GM13977 (cell line): ENCODE measurements around the gene GLE1.

Experiments
- DNase-seq: peaks from one replicate; pipeline ENCODE4 v3.0.0; 2012; ENCODE audit warnings: low spot score
- in situ Hi-C: fragments of 300-500 bp; cut with MboI; formaldehyde crosslinking; loops from one replicate; pipeline ENCODE4 v1.12.0; 2022; ENCODE audit warnings: low sequenced_read_pairs, low pct_unique_long_range_greater_than_20kb, mixed read lengths, inconsistent platforms; ENCODE audit not compliant: unreplicated experiment
- TF ChIP-seq, protein P1 (sequence below): IDR thresholded peaks from 2 replicates; pipeline ENCODE4 v1.5.1; 2012; ENCODE audit warnings: mild to moderate bottlenecking, control low read depth; ENCODE audit not compliant: insufficient read depth; ENCODE audit errors: extremely low read depth, missing control alignments

Gene GLE1

DNA sequence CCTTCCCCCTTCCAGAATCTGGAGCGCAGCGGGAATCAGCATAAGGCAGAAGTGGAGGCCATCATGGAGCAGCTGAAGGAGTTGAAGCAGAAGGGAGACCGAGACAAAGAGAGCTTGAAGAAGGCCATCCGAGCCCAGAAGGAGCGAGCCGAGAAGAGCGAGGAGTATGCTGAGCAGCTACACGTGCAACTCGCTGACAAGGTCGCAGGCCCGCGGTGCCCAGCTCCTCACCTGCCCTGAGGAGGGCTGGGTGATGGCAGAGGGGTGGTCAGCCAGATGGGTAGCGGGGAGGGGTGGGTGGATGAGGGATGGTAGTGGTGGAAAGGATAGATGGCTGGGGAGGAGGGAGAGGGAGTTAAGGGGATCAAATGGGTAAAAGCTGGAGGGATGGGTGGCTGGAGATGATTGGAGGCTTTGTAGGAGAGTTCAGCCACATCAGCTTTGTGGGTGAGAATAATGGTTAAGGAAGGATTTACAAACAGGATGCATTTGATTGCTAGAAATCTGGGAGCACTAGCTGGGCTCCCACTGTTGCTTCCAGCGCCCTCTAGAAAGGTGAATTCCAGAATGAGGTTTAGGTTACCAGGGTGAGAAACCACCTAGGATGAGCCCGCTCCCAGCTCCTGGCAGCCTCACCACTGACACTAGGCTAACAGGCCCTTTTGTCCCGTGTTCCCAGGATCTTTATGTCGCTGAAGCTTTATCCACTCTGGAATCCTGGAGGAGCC is 19.7 kb upstream of the GLE1 start:
- in situ Hi-C loops, result no loop called here
- no peak for DNase-seq
- TF ChIP-seq, protein P1, sequence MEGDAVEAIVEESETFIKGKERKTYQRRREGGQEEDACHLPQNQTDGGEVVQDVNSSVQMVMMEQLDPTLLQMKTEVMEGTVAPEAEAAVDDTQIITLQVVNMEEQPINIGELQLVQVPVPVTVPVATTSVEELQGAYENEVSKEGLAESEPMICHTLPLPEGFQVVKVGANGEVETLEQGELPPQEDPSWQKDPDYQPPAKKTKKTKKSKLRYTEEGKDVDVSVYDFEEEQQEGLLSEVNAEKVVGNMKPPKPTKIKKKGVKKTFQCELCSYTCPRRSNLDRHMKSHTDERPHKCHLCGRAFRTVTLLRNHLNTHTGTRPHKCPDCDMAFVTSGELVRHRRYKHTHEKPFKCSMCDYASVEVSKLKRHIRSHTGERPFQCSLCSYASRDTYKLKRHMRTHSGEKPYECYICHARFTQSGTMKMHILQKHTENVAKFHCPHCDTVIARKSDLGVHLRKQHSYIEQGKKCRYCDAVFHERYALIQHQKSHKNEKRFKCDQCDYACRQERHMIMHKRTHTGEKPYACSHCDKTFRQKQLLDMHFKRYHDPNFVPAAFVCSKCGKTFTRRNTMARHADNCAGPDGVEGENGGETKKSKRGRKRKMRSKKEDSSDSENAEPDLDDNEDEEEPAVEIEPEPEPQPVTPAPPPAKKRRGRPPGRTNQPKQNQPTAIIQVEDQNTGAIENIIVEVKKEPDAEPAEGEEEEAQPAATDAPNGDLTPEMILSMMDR, result no peak

DNA sequence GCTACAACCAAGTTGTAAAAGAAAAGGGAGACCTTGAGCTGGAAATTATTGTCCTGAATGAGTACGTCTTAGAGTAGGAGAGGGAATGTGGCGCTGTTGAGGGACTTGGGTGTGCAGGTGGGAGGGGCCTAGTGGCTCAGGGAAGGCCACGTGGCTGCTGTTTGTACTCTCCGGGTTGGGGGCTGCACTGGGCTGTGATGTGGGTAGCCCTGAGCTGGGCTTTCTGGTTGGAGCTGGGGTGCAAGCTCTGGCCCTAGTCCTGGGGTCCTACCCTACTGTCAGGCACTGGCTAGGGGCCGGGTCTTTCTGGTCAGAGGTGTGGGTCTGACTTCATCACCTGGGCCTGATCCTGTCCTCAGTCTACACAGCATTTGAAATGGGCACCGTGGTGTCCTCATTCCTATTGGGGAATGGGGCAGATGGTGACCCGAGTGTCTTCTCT is 19.1 kb upstream of the GLE1 start:
- in situ Hi-C loops, result no loop called here
- TF ChIP-seq, protein P1, result no peak
- no peak for DNase-seq

DNA sequence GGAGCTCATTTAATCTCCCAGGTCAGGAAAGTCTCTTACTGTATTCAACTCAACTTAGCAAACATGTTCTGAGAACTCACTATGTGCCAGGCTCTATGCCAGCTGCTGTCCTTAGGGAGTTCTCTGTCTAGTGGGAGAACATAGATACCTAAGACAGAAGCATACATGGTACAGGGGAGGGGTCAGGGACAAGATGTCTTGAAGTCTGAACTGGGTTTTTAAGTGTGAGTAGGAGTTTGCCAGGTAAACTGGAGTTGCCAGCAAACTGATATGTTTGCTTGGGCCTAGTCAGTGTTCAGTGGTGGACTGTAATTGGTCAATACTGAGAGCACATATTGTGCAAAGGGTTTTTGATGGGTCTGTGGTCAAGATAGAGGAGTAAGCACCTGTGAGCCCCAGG is 18.3 kb upstream of the GLE1 start:
- DNase-seq, result no peak
- TF ChIP-seq, protein P1, result no peak
- in situ Hi-C loops, result no loop called here

DNA sequence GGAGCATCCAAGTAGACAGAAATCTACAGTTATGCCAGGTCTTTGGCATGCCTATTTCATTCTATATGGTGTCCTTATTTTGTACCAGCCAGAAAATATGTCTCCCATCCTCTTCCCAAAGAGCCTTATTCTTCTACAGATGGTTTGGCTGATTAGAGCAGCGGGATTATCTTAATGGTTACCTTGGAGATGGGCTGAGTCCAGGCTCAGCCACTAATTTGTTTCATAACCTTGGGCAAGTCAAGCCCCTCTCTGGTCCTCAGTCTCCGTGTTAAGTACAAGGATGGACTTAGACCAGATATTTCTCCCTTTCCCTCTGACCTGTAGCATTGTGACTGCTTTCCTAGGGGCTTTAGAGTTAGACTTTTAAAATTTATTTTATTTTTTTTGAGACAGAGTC is 11.1 kb upstream of the GLE1 start:
- DNase-seq, result no peak
- in situ Hi-C loops, result no loop called here
- TF ChIP-seq, protein P1, result no peak

DNA sequence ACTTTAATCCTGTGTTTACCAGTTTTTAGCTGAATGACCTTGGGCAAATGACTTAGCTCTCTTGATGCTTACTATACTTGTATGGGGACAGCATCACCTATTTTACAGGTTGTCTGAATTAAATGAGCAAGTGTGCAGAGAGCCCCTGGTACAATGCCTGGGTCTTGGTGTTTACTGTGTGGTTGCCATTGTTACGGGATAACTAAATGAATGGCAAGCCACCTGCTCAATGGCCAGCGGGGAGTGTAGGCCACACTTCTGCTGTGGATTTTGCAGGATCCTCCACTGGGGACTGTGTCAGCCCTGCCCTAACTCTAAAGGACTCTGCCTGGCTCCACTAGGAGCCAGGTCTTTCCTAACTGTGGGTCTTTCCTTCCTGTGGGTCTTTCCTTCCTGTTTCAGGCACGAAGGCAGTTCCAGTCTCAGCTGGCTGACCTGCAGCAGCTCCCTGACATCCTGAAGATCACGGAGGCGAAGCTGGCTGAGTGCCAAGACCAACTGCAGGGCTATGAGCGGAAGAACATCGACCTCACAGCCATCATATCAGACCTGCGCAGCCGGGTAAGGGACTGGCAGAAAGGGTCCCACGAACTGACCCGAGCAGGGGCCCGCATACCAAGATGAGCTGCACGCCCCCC is 10.3 kb upstream of the GLE1 start:
- no peak for DNase-seq
- in situ Hi-C loops, result no loop called here
- TF ChIP-seq, protein P1, result no peak

DNA sequence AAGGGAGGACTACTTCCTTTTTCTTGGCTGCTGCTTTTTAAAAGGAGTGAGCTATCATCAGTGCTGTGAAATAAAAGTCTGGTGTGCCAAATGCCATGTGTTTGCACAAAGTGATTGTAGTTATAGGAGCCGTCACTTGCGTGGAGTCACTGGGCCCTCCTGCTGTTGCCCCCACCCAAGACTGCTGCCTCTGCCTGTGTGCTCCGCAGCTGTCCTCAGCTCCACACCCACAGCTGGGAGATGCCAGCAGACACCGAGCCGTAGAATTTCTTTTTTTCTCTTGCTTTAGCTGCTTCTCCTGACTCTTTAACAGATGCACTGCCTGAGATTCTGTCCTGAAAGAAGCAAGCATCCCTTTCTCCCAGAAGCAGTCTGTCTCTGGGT is 9.8 kb upstream of the GLE1 start:
- DNase-seq, result no peak
- in situ Hi-C loops, result no loop called here
- TF ChIP-seq, protein P1, result no peak

DNA sequence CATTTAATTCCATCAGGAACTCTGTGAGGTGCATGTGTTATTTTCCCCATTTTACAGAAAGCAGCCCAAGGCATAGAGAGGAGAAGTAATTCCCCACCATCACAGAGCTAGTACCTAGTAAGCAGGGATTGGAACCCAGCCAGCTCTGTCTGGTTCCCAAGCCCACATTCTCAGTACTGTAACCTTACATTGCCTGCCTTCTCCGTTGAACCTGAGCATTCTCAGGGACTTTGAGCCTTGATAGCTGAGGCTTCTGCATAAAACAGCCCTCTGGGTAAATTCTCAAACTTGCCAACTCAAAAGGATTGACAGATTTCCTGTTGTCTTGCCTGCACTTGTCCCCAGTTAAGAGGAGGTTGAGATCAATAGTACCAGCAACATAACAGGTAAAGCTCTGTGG is 9.2 kb upstream of the GLE1 start:
- in situ Hi-C loops, result no loop called here
- DNase-seq, result no peak
- TF ChIP-seq, protein P1, result no peak
